SK-N-SH treated with all-trans-retinoic acid at 6 μM for 48 hours (cell line): ENCODE measurements around the gene TMEM69.
"Not testable (repeated sequence)": the region's sequence is repeated elsewhere in the genome, so short reads cannot be mapped to it uniquely, and the experiment has no call there.

Experiments
- ATAC-seq: fragments of 200-7000 bp; cut with Tn5 transposase; 3 replicates; pipeline ENCODE4 v1.9.1; 2020; ENCODE audit warnings: mild to moderate bottlenecking, moderate library complexity
- GLIS3 ChIP-seq: fragments of 250-450 bp; sonication (Bioruptor Pico); IDR thresholded peaks from 2 replicates; pipeline ENCODE4 v1.5.0; 2020; ENCODE audit warnings: mild to moderate bottlenecking, moderate library complexity
- RARB ChIP-seq: fragments of 250-450 bp; sonication (Bioruptor Pico); IDR thresholded peaks from 2 replicates; pipeline ENCODE4 v1.8.0; 2021; ENCODE audit warnings: mild to moderate bottlenecking, moderate library complexity
- ZC3H10 ChIP-seq: fragments of 250-450 bp; sonication (Bioruptor Pico); IDR thresholded peaks from 2 replicates; pipeline ENCODE4 v1.5.1; 2021; ENCODE audit warnings: mild to moderate bottlenecking, moderate library complexity
- ZFP3 ChIP-seq: fragments of 250-450 bp; sonication (Bioruptor Pico); IDR thresholded peaks from 2 replicates; pipeline ENCODE4 v1.5.0; 2020; ENCODE audit warnings: mild to moderate bottlenecking, moderate library complexity
- ZNF70 ChIP-seq: fragments of 450-650 bp; formaldehyde crosslinking; IDR thresholded peaks from 2 replicates; pipeline ENCODE4 v1.5.0; 2020; ENCODE audit warnings: mild to moderate bottlenecking, moderate library complexity
- TF ChIP-seq, protein P1 (sequence below): fragments of 250-450 bp; sonication (Bioruptor Pico); IDR thresholded peaks from 2 replicates; pipeline ENCODE4 v1.5.1; 2020; ENCODE audit warnings: low read depth, mild to moderate bottlenecking, moderate library complexity
- TF ChIP-seq, protein P2 (sequence below): fragments of 250-450 bp; sonication (Bioruptor Pico); IDR thresholded peaks from 2 replicates; pipeline ENCODE4 v1.8.0; 2021; ENCODE audit warnings: low read depth, mild to moderate bottlenecking, moderate library complexity, borderline replicate concordance

The TMEM69 gene

DNA sequence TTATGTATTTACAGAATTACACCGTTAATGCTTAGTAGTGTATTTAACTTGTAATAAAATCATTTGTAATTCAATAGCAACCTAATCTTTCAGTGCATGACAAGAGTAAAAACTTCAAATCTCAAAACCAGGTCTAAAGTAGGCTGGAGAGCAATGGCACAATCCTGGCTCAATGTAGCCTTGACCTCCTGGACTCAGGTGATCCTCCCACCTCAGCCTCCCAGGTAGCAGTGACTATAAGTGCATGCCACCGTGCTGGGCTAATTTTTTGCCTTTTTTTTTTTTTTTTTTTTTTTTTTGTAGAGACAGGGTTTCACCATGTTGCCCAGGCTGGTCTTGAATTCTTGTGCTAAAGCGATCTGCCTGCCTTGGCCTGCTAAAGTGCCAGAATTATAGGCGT, 51.2 kb downstream of the TMEM69 start:
- TF ChIP-seq ZNF70, result no peak
- TF ChIP-seq, protein P1, sequence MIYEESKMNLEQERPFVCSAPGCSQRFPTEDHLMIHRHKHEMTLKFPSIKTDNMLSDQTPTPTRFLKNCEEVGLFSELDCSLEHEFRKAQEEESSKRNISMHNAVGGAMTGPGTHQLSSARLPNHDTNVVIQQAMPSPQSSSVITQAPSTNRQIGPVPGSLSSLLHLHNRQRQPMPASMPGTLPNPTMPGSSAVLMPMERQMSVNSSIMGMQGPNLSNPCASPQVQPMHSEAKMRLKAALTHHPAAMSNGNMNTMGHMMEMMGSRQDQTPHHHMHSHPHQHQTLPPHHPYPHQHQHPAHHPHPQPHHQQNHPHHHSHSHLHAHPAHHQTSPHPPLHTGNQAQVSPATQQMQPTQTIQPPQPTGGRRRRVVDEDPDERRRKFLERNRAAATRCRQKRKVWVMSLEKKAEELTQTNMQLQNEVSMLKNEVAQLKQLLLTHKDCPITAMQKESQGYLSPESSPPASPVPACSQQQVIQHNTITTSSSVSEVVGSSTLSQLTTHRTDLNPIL, result no peak
- TF ChIP-seq ZFP3, result no peak
- no peak for TF ChIP-seq RARB (CRISPR knock-in tag)
- no peak for TF ChIP-seq GLIS3
- TF ChIP-seq, protein P2, sequence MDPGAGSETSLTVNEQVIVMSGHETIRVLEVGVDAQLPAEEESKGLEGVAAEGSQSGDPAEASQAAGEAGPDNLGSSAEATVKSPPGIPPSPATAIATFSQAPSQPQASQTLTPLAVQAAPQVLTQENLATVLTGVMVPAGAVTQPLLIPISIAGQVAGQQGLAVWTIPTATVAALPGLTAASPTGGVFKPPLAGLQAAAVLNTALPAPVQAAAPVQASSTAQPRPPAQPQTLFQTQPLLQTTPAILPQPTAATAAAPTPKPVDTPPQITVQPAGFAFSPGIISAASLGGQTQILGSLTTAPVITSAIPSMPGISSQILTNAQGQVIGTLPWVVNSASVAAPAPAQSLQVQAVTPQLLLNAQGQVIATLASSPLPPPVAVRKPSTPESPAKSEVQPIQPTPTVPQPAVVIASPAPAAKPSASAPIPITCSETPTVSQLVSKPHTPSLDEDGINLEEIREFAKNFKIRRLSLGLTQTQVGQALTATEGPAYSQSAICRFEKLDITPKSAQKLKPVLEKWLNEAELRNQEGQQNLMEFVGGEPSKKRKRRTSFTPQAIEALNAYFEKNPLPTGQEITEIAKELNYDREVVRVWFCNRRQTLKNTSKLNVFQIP (CRISPR knock-in tag), result no peak
- no peak for TF ChIP-seq ZC3H10 (CRISPR knock-in tag)
- ATAC-seq, result no peak

DNA sequence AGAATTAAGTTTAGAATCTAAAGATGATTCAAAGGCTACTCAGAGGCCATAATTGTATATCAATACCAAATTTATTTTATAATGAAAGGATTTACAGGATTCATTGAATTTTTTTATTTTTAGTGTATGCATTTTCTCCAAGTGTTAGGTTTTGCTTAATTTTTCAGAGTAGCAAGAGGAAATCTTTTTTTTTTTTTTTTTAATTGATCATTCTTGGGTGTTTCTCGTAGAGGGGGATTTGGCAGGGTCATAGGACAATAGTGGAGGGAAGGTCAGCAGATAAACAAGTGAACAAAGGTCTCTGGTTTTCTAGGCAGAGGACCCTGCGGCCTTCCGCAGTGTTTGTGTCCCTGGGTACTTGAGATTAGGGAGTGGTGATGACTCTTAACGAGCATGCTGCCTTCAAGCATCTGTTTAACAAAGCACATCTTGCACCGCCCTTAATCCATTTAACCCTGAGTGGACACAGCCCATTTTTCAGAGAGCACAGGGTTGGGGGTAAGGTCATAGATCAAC, 51.7 kb downstream of the TMEM69 start:
- ATAC-seq, result not testable (repeated sequence)
